Mesenchymal stem cell (in vitro differentiated cells and primary cell): ENCODE measurements around the gene EPB41L2.

Experiments
- DNase-seq: peaks from one replicate; pipeline ENCODE4 v3.0.0-alpha.2; 2013
- H2AFZ ChIP-seq: one replicate; pipeline ENCODE4 v1.6.1; 2013; ENCODE audit warnings: low read depth, mild to moderate bottlenecking, control low read depth, inconsistent platforms, low read length, moderate library complexity
- H2AK5ac ChIP-seq: 2 replicates; pipeline ENCODE4 v1.6.1; 2013; ENCODE audit warnings: low read length, moderate library complexity, mild to moderate bottlenecking, inconsistent platforms; ENCODE audit not compliant: severe bottlenecking
- H2BK120ac ChIP-seq: one replicate; pipeline ENCODE4 v1.6.1; 2013; ENCODE audit warnings: low read depth, mild to moderate bottlenecking, inconsistent platforms, low read length, moderate library complexity
- H2BK12ac ChIP-seq, 2 experiments: one replicate each; pipeline ENCODE4 v1.6.1; 2013; ENCODE audit warnings: inconsistent platforms in 2 of 2, low read length in 2 of 2, mild to moderate bottlenecking in 2 of 2, moderate library complexity in 2 of 2, control low read depth in 1 of 2
- H2BK15ac ChIP-seq: one replicate; pipeline ENCODE4 v1.6.1; 2013; ENCODE audit warnings: mild to moderate bottlenecking, low read depth, inconsistent platforms; ENCODE audit not compliant: poor library complexity, severe bottlenecking
- H2BK5ac ChIP-seq: 2 replicates; pipeline ENCODE4 v1.6.1; 2013; ENCODE audit warnings: low read depth, mild to moderate bottlenecking, low read length, control low read depth, inconsistent platforms; ENCODE audit not compliant: poor library complexity, severe bottlenecking
- H3K14ac ChIP-seq, 2 experiments: one replicate each; pipeline ENCODE4 v1.6.1; 2013; ENCODE audit warnings: inconsistent platforms in 2 of 2, low read length in 2 of 2, control low read depth in 1 of 2, mild to moderate bottlenecking in 1 of 2, moderate library complexity in 1 of 2
- H3K18ac ChIP-seq, 2 experiments: one replicate each; pipeline ENCODE4 v1.6.1; 2013; ENCODE audit warnings: inconsistent platforms in 2 of 2, low read length in 2 of 2, control low read depth in 1 of 2, low read depth in 1 of 2, mild to moderate bottlenecking in 1 of 2
- H3K23ac ChIP-seq, 2 experiments: one replicate each; pipeline ENCODE4 v1.6.1; 2013; ENCODE audit warnings: inconsistent platforms in 2 of 2, low read length in 2 of 2, mild to moderate bottlenecking in 2 of 2, moderate library complexity in 2 of 2, control low read depth in 1 of 2
- H3K27ac ChIP-seq: 2 replicates; pipeline ENCODE4 v1.5.1; 2013; ENCODE audit warnings: mild to moderate bottlenecking, moderate library complexity, low read length, control low read depth, inconsistent platforms; ENCODE audit not compliant: poor library complexity, severe bottlenecking
- H3K27me3 ChIP-seq, 2 experiments: 2 replicates each; pipeline versions ENCODE4 v1.6.1 to v1.7.0; 2013; ENCODE audit warnings: low read length in 2 of 2, mild to moderate bottlenecking in 2 of 2, moderate library complexity in 2 of 2, control low read depth in 1 of 2, inconsistent platforms in 1 of 2; ENCODE audit not compliant: control insufficient read depth in 1 of 2, insufficient read depth in 1 of 2
- H3K36me3 ChIP-seq, 2 experiments: 2 replicates each; pipeline versions ENCODE4 v1.6.1 to v1.7.0; 2013; ENCODE audit warnings: low read length in 2 of 2, control low read depth in 1 of 2, inconsistent platforms in 1 of 2, low read depth in 1 of 2, mild to moderate bottlenecking in 1 of 2; ENCODE audit not compliant: insufficient read depth in 2 of 2, control insufficient read depth in 1 of 2
- H3K4ac ChIP-seq, 2 experiments: one replicate each; pipeline ENCODE4 v1.6.1; 2013; ENCODE audit warnings: inconsistent platforms in 2 of 2, low read length in 2 of 2, mild to moderate bottlenecking in 2 of 2, moderate library complexity in 2 of 2, control low read depth in 1 of 2, low read depth in 1 of 2
- H3K4me1 ChIP-seq: 2 replicates; pipeline ENCODE4 v1.6.1; 2013; ENCODE audit warnings: low read depth, low read length, control low read depth; ENCODE audit not compliant: control insufficient read depth, insufficient read depth
- H3K4me2 ChIP-seq: 2 replicates; pipeline ENCODE4 v1.6.1; 2013; ENCODE audit warnings: low read length, mild to moderate bottlenecking, inconsistent platforms; ENCODE audit not compliant: poor library complexity, severe bottlenecking
- H3K4me3 ChIP-seq, 2 experiments: 2 replicates each; pipeline versions ENCODE4 v1.5.1 to v1.7.0; 2013; ENCODE audit warnings: low read length in 2 of 2, mild to moderate bottlenecking in 2 of 2, control low read depth in 1 of 2, low read depth in 1 of 2; ENCODE audit not compliant: insufficient read depth in 1 of 2
- H3K79me1 ChIP-seq: replicated peaks from 2 replicates; pipeline ENCODE4 v1.6.1; 2013; ENCODE audit warnings: mild to moderate bottlenecking, control low read depth, low read length, inconsistent platforms; ENCODE audit not compliant: poor library complexity, severe bottlenecking
- H3K9ac ChIP-seq: 2 replicates; pipeline ENCODE4 v1.7.0; 2013; ENCODE audit warnings: mild to moderate bottlenecking, low read length, moderate library complexity
- H3K9me3 ChIP-seq: 2 replicates; pipeline ENCODE4 v1.7.0; 2013; ENCODE audit warnings: mild to moderate bottlenecking, low read length; ENCODE audit not compliant: control insufficient read depth
- H4K8ac ChIP-seq: one replicate; pipeline ENCODE4 v1.6.1; 2013; ENCODE audit warnings: inconsistent platforms, mild to moderate bottlenecking, low read length, moderate library complexity
- H4K91ac ChIP-seq: one replicate; pipeline ENCODE4 v1.6.1; 2013; ENCODE audit warnings: mild to moderate bottlenecking, low read length, inconsistent platforms
- WGBS: methylation state at CpG from one replicate; pipeline ENCODE4 v1.1.7; 2013; ENCODE audit warnings: mixed read lengths; 5-methylcytosine and 5-hydroxymethylcytosine counted together

Gene EPB41L2

GRCh38 chr6:131035582-131035981 is 27.5 kb downstream of the EPB41L2 start:
- Histone ChIP-seq H4K91ac (no peak overlapping the region), H3K14ac (no peak overlapping the region), H2AK5ac (no peak overlapping the region), H2BK5ac (no peak overlapping the region), H2BK12ac (no peak overlapping the region), H3K23ac (no peak overlapping the region), H3K4ac (no peak overlapping the region), H3K9me3 (no peaks in the 10 kb centered on the region), H3K79me1 (peaks cover 17% of the 10 kb centered on the region), H2BK15ac (no peak overlapping the region), H4K8ac (no peak overlapping the region), H3K4me3 (no peak overlapping the region), H3K27ac (no peak overlapping the region), H2AFZ (no peak overlapping the region), H3K27me3 (no peaks in the 10 kb centered on the region), H3K18ac (no peak overlapping the region), H3K9ac (no peak overlapping the region), H3K4me1 (peaks cover 6% of the 10 kb centered on the region), H2BK120ac (no peak overlapping the region), H3K4me2 (no peak overlapping the region), H3K36me3 (no peaks in the 10 kb centered on the region)
- 96% methylated on average over 1 of the region's 1 CpG for WGBS
- DNase-seq, result no peak

- Histone ChIP-seq H2BK15ac (no peak overlapping the region), H3K79me1 (peaks cover 13% of the 10 kb centered on the region), H2BK120ac (no peak overlapping the region), H3K36me3 (no peaks in the 10 kb centered on the region), H3K4me3 (no peak overlapping the region), H2BK5ac (no peak overlapping the region), H3K23ac (no peak overlapping the region), H4K91ac (no peak overlapping the region), H3K9ac (no peak overlapping the region), H3K4me1 (peaks cover 7% of the 10 kb centered on the region), H3K27me3 (no peaks in the 10 kb centered on the region), H2AK5ac (no peak overlapping the region), H3K9me3 (no peaks in the 10 kb centered on the region), H3K14ac (no peak overlapping the region), H4K8ac (no peak overlapping the region), H3K18ac (no peak overlapping the region), H3K4ac (no peak overlapping the region), H2AFZ (no peak overlapping the region), H3K27ac (no peak overlapping the region), H2BK12ac (no peak overlapping the region), H3K4me2 (no peak overlapping the region)
- 100% methylated on average over 1 of the region's 1 CpG for WGBS
- DNase-seq, result no peak
Measured at GRCh38 chr6:131033631-131034030, 29.4 kb downstream of the EPB41L2 start.

- WGBS, result 48% methylated on average over 7 of the region's 7 CpGs
- no peak overlapping the region for H2BK12ac ChIP-seq
- H3K9ac ChIP-seq, result no peak overlapping the region
- peak overlapping the region; percentile 39 for H2AK5ac ChIP-seq
- no peak overlapping the region for H3K14ac ChIP-seq
- peak; percentile 61 for DNase-seq
- peak overlapping the region; percentile 33 for H3K4me2 ChIP-seq
- no peak overlapping the region for H2BK15ac ChIP-seq
- H2BK120ac ChIP-seq, result no peak overlapping the region
- peaks cover 22% of the 10 kb centered on the region for H3K79me1 ChIP-seq
- H2BK5ac ChIP-seq, result peak overlapping the region; percentile 44
- no peaks in the 10 kb centered on the region for H3K36me3 ChIP-seq
- H3K4me3 ChIP-seq, result no peak overlapping the region
- peak overlapping the region; percentile 75 for H4K8ac ChIP-seq
- no peak overlapping the region for H2AFZ ChIP-seq
- no peak overlapping the region for H3K23ac ChIP-seq
- peaks cover 7% of the 10 kb centered on the region for H3K4me1 ChIP-seq
- no peaks in the 10 kb centered on the region for H3K9me3 ChIP-seq
- H3K27ac ChIP-seq, result peak overlapping the region; percentile 77
- peak overlapping the region; percentile 51 to 80 for H3K4ac ChIP-seq
- H4K91ac ChIP-seq, result no peak overlapping the region
- H3K18ac ChIP-seq, result peak overlapping the region; percentile 14 to 73
- H3K27me3 ChIP-seq, result no peaks in the 10 kb centered on the region
Measured at GRCh38 chr6:131029626-131030297, 33.3 kb downstream of the EPB41L2 start.

GRCh38 chr6:131027326-131027725 is 35.7 kb downstream of the EPB41L2 start:
- Histone ChIP-seq H2BK12ac (no peak overlapping the region), H3K14ac (no peak overlapping the region), H3K79me1 (peaks cover 16% of the 10 kb centered on the region), H3K27ac (no peak overlapping the region), H2BK120ac (no peak overlapping the region), H4K8ac (no peak overlapping the region), H3K4me3 (no peak overlapping the region), H2AK5ac (peak overlapping the region; percentile 13), H3K23ac (no peak overlapping the region), H2AFZ (no peak overlapping the region), H3K18ac (no peak overlapping the region), H4K91ac (no peak overlapping the region), H3K9me3 (no peaks in the 10 kb centered on the region), H3K4me2 (no peak overlapping the region), H3K4me1 (peaks cover 8% of the 10 kb centered on the region), H3K27me3 (no peaks in the 10 kb centered on the region), H3K36me3 (no peaks in the 10 kb centered on the region), H2BK15ac (no peak overlapping the region), H3K4ac (no peak overlapping the region), H2BK5ac (no peak overlapping the region), H3K9ac (no peak overlapping the region)
- 93% methylated on average over 1 of the region's 2 CpGs for WGBS
- DNase-seq, result no peak
